OCI-LY7 (cell line): ENCODE results near the gene DNAJB9.

ENCODE experiments used
- CTCF ChIP-seq: fragments of 200-600 bp; sonication (generic); conservative IDR thresholded peaks from 2 replicates; pipeline ENCODE4 v1.5.1; 2014; ENCODE audit warnings: mild to moderate bottlenecking, antibody characterized with exemption, low read length, moderate library complexity, mixed read lengths
- EZH2phosphoT487 ChIP-seq: fragments of 200-600 bp; sonication (generic); IDR thresholded peaks from 2 replicates; pipeline ENCODE4 v1.6.1; 2018; ENCODE audit warnings: low read depth, borderline replicate concordance, mild to moderate bottlenecking, mixed run types, antibody characterized with exemption, low read length, moderate library complexity, mixed read lengths

- TF ChIP-seq CTCF (no peak), EZH2phosphoT487 (no peak)
Measured at GRCh38 chr7:108522780-108523179, 46.9 kb upstream of the DNAJB9 start.
